Measurements from ENCODE around the gene CDHR3.
"Not testable (repeated sequence)": the region's sequence is repeated elsewhere in the genome, so short reads cannot be mapped to it uniquely, and the experiment has no call there.

The CDHR3 gene

GRCh38 chr7:105972276-105972675, 9.2 kb downstream of the CDHR3 start:
- no peak for FAIRE-seq

- no peak for FAIRE-seq
Measured at GRCh38 chr7:105974471-105974870, 11.4 kb downstream of the CDHR3 start.

- no peak for FAIRE-seq
Measured at GRCh38 chr7:105975770-105976417, 12.8 kb downstream of the CDHR3 start.

- FAIRE-seq, result no peak
Measured at GRCh38 chr7:105976868-105977267, 13.8 kb downstream of the CDHR3 start.

GRCh38 chr7:105978035-105978434, 15.0 kb downstream of the CDHR3 start:
- FAIRE-seq, result no peak

- FAIRE-seq, result no peak
Measured at GRCh38 chr7:105978974-105979373, 15.9 kb downstream of the CDHR3 start.

- FAIRE-seq, result no peak
Measured at GRCh38 chr7:105979405-105979804, 16.3 kb downstream of the CDHR3 start.

- FAIRE-seq, result no peak
Measured at GRCh38 chr7:105980645-105981396, 17.8 kb downstream of the CDHR3 start.

GRCh38 chr7:105982388-105982787, 19.3 kb downstream of the CDHR3 start:
- FAIRE-seq, result no peak

GRCh38 chr7:105984808-105985207, 21.7 kb downstream of the CDHR3 start:
- FAIRE-seq, result not testable (repeated sequence)

- no peak for FAIRE-seq
Measured at GRCh38 chr7:105985229-105985628, 22.2 kb downstream of the CDHR3 start.

GRCh38 chr7:105985672-105986215, 22.7 kb downstream of the CDHR3 start:
- FAIRE-seq, result no peak

GRCh38 chr7:105987046-105987445, 24.0 kb downstream of the CDHR3 start:
- no peak for FAIRE-seq

- FAIRE-seq, result no peak
Measured at GRCh38 chr7:105988276-105988675, 25.2 kb downstream of the CDHR3 start.

- FAIRE-seq, result no peak
Measured at GRCh38 chr7:105989191-105989590, 26.1 kb downstream of the CDHR3 start.

- FAIRE-seq, result no peak
Measured at GRCh38 chr7:105989686-105990085, 26.6 kb downstream of the CDHR3 start.

GRCh38 chr7:105990141-105990540, 27.1 kb downstream of the CDHR3 start:
- no peak for FAIRE-seq

GRCh38 chr7:105990727-105991453, 27.8 kb downstream of the CDHR3 start:
- FAIRE-seq, result no peak

GRCh38 chr7:105992905-105993304, 29.8 kb downstream of the CDHR3 start:
- FAIRE-seq, result no peak

- FAIRE-seq, result no peak
Measured at GRCh38 chr7:105996860-105997737, 34.0 kb downstream of the CDHR3 start.

GRCh38 chr7:105999256-105999655, 36.2 kb downstream of the CDHR3 start:
- no peak for FAIRE-seq

GRCh38 chr7:106001196-106001595, 38.1 kb downstream of the CDHR3 start:
- no peak for FAIRE-seq

GRCh38 chr7:106001886-106002285, 38.8 kb downstream of the CDHR3 start:
- FAIRE-seq, result no peak
